ENCODE results near the gene UAP1L1.

The UAP1L1 gene

DNA sequence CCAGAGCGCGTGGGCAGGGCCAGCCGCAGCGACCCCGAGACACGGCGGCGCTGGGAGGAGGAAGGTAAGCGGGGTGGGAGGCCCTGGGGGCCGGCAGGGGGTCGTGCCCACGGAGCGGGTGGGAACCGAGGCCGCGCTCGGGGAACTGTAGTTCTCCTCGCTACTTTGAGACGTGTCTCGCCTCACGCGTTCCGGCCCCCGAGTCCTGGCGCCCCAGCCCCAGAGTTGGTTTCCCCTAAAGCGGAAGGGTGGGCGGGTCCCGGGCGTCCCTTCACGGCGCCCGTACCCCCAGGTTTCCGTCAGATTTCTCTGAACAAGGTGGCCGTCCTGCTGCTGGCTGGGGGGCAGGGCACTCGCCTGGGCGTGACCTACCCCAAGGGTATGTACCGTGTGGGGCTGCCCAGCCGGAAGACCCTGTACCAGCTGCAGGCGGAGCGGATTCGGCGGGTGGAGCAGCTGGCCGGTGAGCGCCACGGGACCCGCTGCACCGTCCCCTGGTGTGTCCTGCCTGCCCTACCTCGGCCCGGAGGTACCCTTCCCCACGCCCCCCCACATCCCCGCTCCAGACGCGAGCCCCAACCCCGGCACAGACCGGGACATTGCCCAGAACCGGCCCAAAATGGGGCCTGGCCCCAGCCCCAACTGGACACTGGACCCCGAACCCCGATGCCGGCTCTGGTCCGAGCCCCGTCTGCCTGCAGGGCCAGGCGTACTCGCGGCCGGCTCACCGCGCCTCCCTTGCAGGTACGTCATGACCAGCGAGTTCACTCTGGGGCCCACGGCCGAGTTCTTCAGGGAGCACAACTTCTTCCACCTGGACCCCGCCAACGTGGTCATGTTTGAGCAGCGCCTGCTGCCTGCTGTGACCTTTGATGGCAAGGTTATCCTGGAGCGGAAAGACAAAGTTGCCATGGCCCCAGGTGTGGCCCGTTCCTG is 709 bp downstream of the UAP1L1 start:
- peak; percentile 79 for DNase-seq

DNA sequence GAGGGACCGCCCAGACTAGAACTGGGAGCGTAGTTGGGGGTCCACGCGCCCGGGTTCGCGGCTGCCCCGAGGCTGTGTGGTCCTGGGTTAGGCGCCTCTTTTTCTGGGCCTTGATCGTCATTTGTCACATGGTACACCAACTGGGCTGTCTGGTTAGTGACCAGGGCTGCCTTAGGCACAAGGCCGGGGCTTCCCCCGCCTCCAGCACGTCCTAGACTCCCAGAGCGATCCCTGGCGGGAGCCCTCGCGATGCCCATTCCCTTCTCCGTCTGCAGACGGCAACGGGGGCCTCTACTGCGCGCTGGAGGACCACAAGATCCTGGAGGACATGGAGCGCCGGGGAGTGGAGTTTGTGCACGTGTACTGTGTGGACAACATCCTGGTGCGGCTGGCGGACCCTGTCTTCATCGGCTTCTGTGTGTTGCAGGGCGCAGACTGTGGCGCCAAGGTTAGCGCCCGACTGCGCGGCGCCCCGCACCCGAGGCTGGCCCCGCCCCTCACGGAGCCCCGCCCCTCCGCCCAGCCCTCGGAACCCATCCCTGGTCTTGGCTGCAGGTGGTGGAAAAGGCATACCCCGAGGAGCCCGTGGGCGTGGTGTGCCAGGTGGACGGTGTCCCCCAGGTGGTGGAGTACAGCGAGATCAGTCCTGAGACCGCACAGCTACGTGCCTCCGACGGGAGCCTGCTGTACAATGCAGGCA is 1.5 kb downstream of the UAP1L1 start:
- DNase-seq, result no peak

DNA sequence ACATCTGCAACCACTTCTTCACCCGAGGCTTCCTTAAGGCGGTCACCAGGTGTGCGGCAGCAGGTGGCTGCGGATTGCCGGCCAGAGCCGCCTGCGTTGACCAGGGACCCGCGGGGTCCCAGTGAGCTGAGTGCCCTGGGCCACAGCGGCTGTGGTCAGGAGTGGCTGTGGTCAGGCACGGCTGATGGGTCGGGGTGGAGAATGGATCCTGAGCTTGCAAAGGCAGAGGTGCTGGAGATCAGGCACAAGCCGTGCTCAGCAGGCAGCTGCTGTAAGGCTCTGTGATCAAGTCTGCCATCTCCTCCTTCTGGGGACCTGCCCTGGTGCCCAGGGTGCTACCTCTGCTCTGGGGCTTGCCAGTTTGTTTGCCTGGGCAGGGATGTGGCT is 2.1 kb downstream of the UAP1L1 start:
- DNase-seq, result no peak

DNA sequence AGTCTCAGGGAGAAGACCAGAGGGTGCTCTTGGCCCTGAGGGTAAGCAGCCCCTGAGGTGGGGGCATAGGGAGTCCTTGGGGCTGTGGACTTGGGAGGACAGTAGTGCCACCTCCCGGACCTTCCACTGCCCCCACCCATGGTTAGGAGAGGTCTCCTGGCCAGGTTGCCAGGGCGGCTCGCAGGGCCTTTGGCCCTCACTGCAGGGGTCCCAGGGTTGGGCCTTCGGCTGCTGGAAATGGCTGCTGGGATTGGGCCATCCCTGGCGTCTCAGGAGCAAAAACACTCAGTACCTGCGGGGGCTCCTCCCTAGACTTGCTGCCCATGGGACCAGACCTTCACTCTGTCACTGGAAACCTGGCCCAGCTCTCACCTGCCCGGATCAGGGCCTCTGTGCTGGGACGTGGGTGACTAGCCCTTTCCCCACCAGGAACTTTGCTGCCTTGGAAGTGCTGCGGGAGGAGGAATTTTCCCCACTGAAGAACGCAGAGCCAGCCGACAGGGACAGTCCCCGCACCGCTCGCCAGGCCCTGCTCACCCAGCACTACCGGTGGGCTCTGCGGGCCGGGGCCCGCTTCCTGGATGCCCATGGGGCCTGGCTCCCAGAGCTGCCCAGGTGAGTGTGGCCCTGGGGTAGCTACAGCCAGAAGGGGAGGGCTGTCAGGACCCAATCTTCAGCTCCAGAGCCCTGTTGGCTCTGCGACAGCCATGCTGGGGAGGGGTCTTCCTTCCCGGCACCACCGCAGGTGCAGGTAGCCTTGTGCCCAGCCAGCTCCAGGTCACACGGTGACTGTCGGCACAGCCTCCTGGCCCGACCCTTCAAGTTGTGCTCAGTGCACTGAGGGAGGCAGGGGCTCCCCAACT is 3.2 kb downstream of the UAP1L1 start:
- DNase-seq, result no peak

DNA sequence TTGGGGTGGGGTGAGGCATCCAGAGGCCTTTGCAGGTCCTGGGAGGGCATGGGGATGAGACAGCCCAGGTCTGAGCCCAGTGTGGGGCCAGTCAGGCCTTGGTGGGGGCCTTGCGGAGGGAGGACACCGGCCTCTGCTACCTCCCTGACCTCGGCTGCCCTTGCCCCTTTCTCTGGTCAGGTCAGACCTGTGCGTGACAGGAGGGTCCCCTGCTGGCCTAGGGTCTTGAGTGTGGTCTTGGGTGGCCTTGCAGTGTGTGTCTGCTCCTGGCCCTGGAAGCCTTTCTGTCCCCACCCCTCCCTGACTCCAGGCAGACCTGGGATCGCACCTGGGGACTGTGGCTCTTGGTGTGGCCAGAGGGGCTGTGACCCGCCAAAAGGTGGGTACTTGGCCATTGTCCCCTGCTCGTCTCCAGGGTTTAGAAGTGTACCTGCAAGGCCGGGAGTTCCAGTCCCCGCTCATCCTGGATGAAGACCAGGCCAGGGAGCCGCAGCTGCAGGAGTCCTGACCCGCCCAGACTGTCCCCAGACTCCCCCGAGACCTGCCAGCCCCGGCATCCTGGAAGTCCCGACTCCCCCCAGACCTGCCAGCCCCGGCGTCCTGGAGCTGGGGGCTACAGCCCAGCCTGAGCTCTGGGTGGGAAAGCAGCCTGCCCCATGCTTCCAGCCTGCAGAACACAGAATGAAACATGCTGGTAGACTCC is 5.1 kb downstream of the UAP1L1 start:
- DNase-seq, result no peak

DNA sequence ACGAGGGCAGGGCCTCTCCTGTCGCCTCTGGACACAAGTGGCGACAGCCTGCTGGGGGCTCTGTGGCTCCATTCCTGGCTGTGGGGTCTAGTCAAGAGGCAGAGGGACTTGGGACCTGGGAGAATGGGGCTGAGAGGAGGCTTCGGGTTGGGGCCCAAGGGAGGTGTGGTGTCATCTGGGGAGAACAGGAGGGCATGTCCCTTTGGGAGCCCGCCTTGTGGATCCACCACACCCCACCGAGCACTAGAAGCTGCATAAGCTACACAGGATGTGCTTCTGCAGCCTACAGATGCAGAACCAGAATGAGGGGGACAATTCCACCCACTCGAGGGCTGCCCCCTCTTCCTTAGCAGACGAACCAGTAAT is 5.6 kb downstream of the UAP1L1 start:
- DNase-seq, result no peak

DNA sequence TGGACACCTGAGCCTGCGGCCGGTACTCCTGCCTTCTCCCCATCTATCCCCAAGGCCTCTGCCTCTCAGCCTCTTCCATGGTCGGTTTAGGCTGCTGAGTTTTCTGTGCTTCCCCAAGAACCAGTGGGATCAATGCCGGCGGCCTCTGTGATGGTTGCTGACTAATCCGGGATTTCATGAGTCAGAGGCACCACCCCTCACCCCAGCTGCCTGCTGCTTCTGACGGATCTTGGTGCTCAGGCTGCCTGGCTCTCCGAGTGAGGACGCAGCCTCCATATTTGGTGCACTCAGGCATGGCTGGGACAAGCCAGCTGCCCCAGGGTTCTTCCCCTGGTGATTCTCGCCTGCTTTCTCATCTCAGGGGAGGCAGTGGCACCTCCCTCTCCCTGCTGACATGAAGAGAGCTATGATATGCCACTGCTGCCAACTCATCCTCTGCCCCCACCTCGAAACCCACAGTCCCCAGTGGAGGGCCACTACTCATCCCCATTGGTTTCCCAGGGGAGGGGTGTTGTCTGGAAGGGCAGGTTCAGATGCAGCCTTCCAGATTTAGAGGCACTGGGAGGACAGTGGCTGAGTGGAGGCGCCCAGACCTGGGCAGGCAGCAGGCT is 6.2 kb downstream of the UAP1L1 start:
- DNase-seq, result no peak

DNA sequence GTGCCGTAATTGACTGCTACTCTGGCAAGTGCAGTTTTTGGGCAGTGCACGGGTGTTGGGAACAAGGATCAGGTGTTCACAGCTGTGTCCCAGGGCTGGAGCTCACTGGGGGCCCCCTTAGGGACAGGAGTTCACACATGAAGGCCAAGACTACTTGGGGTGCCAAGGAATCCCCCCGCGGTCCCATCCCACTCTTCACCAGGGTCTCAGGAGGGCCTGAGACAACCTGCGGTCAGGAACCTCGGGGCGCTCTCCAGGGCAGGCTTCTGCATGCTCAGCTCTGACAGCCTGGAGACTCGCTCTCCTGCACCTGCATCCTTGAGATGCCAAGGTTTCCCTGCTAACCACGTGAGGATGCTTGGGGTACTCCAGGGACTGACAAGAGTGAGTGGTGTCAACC is 7.2 kb downstream of the UAP1L1 start:
- DNase-seq, result no peak

DNA sequence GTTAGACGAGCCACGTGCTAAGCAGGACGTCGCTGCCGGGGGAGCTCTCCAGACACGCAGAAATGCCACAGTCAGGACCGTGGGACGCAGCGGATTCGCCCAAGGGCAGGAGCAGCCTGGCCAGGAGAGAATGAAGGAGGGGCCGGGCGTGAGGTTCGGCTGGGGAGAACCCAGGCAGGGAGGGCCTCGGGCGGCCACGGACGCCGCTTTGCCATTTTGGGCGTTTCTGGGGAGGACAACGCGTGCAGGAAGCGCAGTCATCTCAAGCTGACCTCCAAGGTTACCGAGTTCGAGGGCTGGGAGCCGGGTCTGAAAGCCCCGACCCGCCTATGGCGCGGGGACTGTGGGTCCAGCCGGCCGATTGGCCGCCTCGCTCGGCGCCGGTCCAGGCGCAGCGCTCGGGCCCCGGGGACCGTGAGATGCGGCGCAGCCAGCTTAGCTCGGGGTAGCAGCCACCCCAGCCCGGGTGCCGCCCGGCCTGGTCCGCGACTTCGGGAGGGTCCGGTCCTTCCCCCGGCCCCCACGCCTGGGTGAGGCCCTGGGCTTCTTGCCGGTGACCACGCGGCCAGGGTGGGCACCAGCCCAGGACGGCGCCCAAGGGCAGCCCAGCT is 8.7 kb downstream of the UAP1L1 start:
- peak; percentile 86 for DNase-seq

DNA sequence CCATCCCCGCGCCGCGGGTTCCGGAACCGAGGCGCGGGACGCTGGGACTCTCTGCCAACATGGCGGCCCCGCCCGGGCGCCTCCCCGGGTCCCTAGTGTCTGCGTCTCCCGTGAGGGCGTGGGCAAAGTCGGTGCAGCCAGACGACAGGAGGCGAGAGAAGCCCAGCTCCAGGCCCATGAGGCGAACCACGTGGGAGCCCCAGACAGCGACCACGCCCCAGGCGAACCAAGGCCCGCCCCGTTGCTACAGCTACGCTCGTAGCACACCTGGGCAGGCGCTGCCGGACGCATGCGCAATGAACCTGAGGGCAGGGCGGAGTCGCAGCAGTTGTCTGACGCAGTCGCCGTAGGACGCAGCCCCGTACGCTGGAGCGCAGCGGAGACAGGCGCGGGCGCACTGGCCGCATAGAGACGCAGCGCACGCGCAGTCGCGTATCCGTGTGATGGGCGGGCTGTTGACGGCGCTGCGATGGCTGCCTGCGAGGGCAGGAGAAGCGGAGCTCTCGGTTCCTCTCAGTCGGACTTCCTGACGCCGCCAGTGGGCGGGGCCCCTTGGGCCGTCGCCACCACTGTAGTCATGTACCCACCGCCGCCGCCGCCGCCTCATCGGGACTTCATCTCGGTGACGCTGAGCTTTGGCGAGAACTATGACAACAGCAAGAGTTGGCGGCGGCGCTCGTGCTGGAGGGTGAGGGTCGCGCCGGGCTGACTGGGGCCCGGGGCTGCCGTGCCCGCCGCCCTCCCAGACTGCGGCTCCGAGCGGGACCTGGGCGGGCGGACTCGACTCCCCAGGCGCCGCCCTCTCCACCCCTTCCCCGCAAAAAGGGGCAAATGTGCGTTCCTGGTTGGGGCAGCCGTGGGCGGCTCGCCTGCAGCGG is 9.5 kb downstream of the UAP1L1 start, which contains the start of gene MAN1B1:
Gene MAN1B1 (plus strand): TSS at position 455 of the 878 bp plus-strand sequence. CDS start 15 bp downstream, at position 470.
- DNase-seq, result peak; percentile 98

DNA sequence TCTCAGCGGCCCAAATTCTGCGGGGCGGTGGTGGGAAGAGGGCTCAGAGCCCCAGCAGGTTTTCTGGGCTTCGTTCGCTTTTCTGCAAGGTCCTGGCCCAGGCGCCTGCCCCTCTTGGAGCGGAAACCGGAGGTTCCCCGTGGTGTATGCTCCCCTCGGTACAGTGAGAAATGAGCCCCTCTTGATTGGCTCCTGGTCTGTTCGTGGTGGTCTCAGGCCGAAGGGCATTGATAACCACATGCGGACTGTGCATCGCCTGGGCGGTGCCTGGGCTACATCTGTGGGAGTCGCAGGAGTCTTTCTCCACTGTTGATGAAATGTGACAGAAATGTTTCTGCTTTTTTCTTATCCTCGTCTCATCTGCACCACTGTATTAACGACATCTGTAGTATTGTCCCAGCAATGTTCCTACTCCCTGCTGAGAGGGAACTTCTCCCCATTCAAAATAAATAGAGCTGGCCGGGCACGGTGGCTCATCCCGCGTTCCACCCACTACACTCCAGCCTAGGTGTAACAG is 10.2 kb downstream of the UAP1L1 start:
- DNase-seq, result peak; percentile 78

DNA sequence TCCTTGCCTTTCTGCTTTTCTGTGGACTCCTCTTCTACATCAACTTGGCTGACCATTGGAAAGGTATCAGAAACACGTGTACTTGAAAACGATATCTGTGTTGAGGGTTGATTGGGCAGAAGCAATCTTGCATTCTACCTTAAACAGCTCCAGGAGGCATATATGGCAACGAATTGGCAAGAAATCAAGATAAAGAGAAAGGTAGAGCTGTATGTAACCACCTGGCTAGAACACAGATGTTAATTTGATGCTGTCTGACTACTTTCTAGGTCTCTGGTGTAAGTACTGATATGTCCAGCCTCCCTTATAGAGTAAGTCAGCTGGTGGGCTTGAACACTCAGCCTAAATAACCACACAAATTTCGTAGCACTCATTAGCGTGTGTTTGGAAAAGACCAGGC is 10.8 kb downstream of the UAP1L1 start:
- no peak for DNase-seq

DNA sequence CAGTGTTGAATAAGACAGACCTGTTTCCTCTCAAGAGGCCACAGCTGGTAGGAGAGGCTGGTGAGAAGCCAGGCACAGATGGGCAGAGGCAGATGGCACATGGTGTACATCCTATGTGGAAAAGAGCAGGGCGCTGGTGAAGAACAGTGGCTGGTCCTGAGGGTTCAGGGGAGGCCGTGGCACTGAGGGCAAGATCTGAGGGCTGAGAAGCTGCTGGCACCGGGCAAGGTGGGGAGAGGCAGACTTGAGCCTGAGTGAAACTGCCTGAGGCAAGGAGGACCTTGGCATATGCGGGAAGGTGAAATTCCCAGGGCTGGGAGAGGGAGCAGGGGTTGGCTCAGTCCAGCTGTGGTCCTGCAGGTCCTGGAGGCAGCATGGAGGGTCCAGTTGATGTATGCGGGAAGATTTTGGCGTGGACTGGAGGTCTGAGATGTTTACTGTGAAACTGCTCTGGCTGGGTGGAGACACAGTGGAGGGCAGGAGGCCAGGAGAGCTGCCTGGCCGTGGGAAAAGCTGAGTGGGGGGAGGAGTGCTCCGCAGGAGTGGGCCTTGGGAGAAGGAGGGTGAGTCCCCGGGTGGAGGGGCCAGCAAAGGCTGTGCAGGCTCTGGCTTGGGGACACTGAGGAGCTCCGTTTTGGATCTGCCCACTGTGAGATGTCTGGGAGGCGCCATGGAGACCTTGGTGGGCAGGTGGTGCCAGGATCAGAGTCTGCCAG is 12.1 kb downstream of the UAP1L1 start:
- DNase-seq, result no peak

DNA sequence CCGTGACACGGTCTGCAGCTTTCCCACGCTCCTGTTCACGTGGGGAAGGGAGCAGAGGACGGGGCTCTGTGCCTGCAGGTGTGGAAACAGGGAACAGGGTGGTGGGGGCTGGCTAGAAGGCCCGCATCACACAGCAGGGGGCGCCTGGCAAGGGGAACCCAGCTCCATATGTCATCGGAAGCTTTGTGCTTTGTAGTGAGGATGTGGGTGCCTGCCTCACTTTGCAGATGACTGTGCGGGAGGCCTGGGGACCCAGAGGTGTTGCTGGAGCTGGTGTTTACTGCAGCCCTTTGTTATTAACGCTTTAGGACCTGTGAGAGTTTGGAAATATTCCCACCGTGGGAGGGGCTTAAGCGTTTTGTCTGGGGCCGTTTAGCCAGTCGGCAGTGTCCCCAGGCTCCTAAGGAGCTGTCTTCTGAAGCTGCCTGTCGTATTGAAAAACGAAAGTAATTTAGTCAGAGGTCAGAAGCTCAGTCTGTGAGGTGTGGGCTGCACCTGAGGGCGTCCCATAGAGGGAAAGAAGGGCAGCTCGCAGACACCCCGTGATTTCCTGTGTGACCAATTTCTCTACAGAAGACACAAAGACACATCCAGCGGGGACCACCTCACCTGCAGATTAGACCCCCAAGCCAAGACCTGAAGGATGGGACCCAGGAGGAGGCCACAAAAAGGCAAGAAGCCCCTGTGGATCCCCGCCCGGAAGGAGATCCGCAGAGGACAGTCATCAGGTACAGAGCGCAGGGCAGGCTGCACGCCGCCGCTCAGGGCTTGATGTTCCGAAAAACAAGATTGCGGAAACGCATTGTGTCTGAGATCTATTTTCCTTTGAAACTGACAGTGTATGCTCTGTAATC is 18.6 kb downstream of the UAP1L1 start:
- DNase-seq, result peak; percentile 90

DNA sequence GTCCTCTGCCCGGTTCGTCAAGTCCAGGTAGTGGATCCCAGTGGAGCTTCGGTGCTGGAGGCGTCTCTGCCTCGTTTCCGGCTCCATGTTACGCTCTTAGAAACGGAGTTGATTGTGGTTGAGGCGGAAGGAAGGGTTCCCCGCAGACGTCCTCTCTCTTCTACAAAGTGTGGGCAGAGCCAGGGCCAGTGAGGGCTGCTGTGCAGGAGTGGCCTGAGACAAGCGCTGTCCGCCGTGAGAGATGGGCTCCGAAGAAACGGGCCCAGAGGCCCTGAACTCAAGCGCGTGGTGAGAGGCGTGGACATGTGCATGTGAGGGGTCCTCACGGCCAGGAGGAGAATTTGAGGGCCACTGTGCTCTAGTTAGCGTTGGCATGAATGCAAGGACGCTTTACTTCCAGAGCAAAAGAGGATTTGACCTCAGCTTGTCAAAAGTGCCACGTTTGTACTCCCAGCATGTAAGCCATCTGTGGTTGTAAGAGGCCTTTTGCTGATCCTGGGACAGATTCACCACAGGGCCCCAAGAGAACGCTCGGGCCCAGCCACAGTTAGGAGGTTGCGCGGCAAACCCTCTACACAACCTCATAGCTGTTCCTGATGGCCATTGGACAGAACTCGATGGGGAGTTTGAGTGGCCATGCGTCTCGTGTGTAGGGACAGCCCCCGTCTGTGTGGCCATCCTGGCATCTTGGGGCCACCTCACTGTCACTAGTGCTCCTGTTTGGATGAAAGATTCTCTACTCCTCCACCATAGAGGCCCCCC is 19.6 kb downstream of the UAP1L1 start:
- DNase-seq, result no peak

DNA sequence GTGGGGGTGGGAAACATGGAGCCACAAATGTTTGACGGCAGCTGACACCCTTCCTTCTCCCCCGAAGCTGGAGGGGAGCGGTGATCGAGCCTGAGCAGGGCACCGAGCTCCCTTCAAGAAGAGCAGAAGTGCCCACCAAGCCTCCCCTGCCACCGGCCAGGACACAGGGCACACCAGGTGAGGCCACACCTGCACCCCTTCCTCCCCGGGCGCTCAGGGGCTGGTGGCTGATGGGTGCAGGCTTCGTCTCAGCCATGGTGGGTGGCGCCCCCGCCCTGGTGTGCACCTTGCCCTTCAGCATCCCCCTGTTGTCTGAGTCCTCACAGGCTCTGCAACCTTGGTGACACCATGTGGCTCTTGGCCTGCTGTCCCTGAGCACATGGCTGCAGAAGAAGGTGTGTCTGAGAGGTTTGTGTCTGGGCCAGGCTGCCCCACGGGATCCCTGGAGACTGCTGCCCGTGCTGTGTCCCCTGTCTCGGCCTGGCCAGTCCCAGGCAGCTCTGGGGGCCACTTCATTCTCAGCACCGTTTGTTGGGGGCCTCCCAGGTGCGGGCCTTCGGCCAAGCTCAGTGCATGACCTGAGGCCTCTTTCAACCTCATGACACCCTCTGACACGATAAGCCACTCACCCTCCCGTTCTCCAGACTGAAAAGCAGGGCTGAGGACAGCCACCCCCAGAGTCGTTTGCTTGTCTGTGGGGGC is 20.6 kb downstream of the UAP1L1 start:
- no peak for DNase-seq

DNA sequence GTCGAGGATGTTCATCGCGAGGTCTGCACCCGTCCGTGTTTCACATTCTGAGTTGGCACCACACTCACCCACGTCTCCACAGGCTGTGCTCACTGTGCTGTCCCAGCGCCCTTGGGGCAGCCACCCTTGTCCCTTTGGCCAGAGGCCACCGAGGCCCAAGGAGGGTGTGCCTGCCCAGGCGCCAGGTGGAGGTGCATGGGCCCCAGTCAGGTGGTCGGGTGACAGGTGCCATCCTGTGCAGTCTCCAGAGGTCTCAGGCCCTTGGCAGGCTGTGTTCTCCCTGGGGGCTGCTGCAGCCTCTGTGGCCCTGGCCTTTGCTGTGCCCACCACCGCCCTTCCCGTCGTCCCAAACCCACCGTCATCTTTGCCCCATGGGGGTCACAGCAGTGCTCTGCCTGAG is 21.9 kb downstream of the UAP1L1 start:
- no peak for DNase-seq

Measured in activated CD8-positive, alpha-beta memory T cell treated with anti-CD3 and anti-CD28 coated beads for 24 hours (primary cell).